GM04503 (cell line): ENCODE measurements around the gene KRT14.
"Not testable (repeated sequence)": the region's sequence is repeated elsewhere in the genome, so short reads cannot be mapped to it uniquely, and the experiment has no call there.

Experiments
- DNase-seq: peaks from one replicate; pipeline ENCODE4 v3.0.0-alpha.2; 2012; ENCODE audit warnings: low read depth

Gene KRT14

DNA sequence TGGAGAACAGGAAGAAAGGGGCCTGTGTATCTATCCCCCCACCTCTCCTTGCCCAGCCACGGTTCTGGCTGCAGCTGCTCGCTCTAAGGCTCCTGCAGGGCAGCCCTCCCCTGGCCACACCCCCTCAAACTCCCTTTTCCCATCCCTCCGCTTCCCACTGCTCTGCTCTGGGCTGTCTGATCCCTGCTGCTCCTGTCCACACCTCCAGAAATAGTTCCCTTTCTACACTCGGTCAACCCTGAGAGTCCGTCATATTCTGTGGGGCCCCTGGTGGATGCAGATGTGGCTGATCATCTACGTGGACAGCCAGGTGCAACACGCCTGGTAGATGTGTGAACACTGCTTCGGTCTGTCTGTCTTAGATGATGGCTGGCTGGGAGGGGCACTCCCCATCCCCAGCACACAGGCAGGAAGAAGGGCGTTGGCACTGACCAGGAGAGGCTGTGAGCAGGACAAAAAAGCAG, 39.3 kb downstream of the KRT14 start:
- no peak for DNase-seq

DNA sequence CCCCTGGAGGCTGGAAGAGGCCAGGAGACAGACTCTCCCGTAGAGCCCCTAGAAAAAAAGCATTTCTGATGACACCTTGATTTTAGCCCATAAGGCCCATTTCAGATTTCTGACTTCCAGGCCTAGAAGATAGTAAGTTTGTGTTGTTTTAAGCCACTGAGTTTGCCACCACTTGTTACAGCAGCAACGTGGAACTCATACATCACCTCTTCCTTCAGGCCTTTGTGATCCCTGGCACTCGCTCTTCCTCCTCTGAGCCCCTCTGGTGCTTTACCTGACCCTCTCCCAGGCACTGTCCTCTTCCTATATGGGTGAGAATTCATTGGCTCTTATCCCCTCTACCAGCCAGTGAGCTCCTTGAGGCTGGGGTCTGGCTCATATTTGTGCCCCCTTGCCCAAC, 39.9 kb downstream of the KRT14 start:
- DNase-seq, result no peak

DNA sequence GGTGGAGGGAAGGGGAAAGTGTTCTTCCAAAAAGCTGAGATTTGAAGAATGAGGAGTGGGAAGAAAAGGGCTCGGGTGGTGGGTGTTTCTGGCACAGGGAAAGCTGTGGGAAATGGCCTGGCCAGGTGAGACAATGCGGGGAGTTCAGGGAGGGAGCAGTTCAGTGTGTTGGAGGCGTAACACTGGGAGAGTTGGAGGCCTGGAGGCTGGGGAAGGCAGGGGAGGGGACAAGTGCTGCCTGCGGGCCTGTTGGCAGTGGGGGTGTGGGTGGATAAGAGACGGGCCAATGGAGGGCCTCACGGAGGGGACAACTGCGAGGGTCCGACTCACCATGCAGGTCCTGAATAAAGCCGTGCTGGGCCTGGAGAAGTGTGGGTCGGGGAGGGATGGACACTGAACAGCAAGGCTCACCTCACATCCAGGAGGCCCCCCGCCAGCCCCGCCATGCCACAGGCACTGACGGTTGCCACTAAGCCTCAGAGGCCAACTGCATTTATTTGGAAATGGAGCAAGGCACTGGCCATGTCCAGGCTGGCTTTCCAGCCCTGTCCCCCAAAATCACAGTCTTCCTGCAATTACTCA, 40.8 kb downstream of the KRT14 start:
- no peak for DNase-seq

DNA sequence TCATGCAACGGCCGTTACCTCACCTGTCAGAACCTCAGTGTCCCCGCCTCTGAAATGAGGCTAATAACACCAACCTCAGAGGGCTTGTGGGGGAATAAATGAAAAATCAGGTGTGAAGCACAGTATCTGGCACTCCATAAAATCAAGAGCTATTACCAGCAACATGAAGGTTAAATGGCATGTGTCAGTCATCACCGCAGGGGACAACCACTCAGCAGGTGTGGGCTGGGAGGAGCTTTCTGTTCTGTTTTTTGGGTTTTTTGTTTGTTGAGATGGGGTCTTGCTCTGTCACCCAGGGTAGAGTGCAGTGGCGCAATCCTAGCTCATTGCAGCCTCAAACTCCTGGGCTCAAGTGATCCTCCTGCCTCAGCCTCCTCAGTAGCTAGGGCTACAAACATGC, 41.8 kb downstream of the KRT14 start:
- DNase-seq, result no peak

DNA sequence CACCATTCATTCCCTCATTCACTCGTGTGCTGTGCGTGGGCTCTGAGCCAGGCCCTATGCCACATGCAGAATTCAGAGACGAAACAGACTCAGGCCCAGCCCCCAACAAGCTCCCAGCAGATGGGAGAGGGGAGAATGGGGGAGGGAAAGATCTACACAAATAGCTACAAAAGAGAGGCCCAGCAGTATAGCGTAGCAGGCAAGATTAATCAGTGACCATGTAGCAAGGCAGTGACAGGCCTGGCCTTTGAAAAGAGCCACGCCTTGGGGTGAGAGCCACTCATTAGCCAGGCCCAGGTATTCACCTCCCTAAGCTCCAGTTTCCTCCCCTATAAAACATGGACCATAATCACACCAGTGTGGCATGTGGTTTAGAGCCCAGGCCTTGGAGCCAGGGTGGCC, 42.2 kb downstream of the KRT14 start:
- no peak for DNase-seq

DNA sequence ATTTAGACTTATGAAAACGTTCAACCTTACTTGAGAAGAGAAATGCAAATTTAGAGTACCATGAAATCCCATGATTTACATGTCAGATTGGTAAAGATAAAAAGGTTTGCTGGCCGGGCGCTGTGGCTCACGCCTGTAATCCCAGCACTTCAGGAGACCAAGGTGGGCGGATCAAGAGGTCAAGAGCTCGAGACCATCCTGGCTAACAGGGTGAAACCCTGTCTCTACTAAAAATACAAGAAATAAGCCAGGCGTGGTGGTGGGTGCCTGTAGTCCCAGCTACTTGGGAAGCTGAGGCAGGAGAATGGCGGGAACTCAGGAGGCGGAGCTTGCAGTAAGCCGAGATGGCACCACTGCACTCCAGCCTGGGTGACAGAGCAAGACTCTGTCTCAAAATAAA, 43.9 kb downstream of the KRT14 start:
- DNase-seq, result not testable (repeated sequence)

DNA sequence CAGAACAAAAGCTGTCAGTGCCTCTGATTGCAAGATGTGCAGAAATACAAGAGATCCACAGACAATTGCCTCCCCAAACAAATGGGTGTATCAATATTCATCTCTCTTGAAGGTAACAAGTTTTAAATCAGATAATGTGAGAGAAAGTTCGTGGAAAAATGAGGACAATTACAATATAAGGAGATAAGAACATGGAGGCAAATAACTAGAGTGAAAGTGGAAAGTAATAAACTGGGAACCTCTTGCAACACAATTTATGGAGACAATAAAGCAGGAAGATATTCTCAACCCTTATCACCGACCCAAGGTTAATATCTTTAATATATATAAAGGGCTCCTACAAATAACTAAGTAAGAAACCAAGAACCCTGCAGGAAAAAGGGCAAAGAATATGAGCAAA, 44.3 kb downstream of the KRT14 start:
- DNase-seq, result no peak

DNA sequence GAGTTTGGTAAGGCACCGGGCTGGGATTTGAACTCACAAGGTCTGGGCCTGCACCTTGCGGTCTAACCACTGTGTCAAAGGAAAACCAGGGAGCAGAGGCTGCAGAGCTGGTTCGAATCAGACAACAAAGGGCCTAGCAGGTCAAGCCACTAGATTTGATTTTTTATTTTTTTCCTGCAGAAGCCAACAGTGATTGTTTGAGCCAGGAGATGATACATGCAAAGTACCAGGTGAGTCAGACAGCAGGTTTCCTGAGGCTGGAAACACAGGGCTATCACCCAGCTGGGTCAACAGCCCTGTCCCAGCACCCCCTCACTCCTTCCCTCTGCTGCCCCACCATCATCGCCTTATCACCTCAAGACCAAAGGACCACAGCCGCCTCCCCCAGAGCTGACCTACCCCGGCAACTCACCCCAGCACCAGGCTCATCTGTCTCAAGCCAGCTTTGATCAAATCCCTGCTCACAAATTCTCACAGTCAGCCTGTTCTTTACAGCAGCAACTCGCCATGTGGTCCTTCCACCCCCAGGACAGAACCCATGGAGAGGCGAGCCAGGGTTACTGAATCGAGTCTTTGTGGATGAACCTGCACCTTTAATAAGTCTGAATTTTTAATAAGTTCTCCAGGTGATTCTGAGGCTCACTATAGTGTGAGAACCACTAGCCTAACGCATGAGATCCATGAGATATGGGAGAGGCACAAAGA, 45.6 kb downstream of the KRT14 start:
- no peak for DNase-seq

DNA sequence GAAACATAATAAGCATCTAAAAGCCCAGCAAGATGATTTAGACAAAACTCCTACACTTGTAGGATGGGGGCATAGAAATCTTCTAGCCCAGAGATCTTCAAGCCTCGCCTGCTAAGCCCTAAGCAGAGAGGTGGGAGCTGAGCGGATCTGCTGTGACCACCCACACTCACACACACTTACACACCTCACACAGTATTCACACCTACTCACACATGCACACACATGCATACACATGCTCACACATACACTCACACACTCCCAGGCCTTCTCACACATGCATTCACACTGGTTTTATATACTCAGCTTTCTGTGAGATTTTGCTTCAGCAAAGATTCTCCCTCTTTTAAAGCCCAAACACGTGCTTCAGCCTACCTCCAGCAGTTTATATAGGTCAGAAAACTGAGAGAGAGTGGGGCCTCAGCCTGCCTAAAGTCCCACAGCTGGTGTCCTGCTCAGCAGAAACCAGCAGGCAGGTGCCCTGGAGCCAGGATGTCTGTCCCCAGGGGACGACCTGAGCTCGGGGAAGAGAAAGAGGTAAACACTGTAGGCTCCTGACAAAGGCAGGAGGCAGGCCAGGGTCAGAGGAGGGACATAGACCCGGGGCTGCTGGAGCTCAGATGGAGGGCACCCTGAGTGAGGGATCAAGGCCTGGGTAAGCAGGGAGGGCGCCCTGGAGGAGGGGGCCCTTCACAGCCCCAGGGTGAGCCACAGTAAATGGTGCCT, 46.6 kb downstream of the KRT14 start:
- DNase-seq, result no peak

DNA sequence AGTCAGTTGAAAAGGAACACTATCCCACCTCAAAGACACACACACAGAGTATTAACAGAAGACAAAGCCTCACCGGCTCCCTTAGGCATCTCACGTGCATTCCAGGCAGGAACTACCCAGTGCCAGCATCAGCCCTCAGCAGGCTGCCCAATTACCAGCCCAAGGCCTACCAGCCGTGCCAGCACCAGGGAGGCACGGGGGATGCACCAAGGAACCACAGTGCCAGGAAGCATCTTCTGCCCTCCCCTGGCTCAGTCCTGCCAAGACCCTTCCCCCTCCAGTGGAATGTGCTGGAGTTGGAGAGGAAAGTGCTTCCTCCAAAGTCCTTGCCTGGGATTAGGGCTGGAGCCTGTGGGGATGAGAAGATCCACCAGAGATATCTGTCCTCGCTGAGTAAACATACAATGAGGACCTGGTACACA, 47.6 kb downstream of the KRT14 start:
- no peak for DNase-seq

DNA sequence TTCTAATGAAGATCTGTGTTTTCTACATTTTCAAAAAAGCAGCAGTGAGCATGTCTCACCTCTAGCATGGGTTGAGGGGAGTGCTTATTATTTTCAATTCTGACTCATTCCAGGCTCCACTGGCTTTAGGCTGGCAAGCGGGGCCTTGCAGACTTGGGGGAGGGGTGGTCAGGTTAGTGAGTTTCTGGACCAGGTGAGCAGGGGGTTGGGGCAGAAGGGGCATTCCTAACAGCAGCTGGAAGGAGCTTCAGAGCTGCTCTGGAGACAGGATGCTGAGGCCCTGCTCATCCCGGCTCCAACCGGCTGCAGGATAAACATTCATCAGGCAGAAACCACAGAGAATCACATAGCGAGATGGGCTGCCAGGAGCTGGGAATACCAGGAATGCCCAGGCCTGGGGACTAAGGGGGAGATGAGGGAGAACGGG, 48.1 kb downstream of the KRT14 start:
- DNase-seq, result peak; percentile 19

DNA sequence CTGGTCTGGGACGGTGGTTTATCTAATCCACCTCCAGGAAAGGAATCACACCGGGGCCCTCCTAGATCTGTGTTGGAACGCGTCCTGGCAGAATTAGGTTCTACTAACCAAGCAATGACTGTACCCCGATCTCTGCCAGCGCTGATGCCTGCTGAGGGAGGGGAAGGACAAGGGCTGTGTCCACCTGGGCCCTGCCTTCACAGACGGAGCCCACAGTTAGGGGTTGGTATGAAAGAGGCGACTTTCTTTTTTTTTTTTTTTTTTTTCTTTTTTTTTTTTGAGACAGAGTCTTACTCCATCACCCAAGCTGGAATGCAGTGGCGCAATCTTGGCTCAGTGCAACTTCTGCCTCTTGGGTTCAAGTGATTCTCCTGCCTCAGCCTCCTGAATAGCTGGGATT, 48.7 kb downstream of the KRT14 start:
- DNase-seq, result no peak

DNA sequence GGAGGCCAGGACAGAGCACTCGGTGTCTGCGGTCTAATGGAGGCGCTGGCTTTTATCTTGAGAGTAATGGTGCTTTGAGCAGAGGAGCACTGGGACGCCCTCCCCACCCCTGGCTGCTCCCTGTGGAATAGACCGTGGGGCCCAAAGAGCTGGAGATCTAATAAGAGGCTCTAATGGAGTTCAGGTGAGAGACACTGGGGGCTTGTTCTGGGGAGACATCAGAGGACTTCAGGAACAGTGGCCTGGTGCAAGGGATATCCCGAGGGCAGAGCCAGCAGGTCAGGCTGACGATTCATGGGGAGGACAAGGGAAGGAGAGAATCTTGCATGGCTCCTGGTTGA, 49.1 kb downstream of the KRT14 start:
- DNase-seq, result no peak

DNA sequence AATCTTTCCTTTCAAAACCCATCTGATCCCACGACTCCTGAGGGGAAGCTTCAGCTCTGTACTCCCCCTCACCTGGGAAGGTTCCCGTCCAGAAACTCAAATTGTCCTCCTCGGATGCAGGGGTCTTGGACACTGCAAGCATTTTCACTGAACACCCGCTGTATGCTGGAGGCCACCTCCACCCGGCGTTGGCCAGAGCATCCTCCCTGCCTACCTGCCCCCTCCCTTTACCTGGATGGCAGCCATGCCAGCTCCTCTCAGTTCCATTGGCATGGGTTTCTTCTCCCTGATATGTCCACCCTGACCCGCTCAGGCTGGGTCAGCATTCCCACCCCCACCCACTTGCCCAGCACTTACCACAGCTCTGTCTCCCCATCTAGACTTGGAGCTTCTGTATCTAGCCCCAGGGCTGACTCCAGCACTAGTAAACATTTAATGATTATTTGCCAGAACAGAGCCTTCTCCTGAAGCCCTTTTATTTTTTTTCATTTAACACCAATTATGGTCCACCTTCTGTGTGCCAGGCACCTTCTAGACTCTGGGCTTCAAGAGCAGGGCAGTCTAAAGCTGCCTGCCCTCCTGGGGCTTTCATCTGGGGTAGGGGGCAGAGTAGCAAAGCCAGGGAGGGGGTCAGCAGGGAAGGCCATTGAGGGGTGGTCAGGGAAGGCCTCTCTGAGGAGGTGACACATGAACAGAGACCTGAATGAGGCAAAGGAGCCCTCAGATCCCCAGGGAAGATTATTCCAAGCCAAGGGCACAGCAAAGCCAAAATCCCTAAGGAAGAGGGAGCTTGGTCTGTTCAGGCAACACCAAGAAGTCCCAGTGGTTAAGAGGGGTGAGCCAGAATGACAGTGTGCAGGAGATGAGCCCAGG, 49.7 kb downstream of the KRT14 start:
- DNase-seq, result no peak

DNA sequence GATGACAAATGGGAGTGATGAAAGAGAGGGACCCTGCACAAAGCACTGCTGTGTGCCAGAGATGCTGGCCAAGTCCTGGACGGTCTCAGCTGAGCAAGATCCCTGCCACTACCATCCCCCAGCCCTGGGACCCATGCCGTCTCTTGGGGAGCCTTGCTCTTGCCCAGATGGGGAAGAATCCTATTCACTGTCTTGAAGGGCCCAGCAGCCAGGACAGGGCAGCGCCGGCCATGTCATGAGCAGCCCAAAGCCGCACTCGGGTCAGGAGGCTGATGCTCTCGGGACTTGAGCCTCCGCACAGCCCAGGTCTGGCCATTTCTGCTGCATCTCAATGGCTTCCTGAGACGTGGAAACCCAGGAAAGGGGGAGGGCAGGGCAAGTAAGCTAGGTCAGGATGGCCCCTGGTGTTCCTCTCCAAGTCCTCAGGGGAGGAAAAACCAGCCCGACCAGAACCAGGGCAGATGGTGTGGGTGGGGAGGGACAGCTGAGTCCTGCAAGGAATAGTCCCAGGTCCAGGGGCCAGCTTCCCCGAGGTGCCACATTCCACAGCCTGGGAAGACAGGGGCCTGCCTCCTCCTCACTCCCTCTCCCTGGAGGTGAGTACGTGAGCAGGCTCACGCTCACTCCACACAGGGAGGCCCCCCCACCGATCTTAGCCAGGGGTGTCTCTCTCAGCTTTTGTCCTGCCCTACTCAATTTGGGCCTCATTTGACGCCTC, 50.8 kb downstream of the KRT14 start:
- no peak for DNase-seq

DNA sequence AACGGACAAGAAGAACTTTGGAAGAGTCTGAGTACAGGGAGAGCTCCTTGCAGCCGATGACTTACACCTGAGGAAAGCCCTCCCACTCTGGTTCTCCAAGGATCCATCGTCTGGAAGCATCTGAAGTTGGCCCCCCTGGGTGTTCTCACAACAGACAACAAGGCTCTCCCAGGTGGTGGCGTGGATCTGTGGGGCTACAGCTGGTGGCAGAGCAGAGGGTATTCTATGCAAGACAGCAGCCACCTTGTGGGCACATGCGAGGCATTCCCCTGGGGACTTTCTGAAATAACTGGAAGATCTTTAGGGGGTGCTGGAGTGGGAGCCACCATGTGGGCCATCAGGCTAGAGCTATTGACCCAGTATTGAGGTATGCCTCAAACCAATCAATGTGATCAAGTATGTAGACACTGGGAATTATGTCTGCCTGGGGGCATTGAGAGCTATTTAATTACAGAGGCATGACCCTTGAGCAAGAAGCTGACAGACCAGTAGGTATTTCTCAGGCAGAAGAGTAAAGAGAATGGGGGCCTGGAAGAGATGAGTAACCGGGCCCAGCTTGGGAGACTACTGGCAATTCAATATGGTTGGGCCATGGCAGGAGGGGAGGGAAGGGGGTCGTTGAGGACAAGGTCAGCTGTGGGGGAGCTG, 51.7 kb downstream of the KRT14 start:
- DNase-seq, result no peak

DNA sequence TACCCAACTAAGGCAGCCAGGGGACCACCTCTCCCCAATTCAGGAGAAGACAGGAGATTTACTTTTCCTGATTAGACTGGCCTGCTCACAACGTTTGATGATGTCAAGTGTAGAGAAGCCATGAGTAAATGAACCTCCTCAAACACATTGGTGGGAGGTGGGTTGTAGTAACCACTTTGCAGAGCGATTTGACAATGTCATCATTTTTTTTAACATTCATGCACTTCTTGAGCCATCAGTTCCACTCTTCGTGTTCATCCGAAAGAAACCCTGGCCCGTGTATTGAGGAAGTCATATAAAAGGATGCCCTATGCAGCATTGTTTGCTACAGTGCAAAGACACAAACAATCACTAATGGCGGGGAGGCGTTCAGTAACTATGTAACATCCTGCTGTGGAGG, 53.1 kb downstream of the KRT14 start:
- DNase-seq, result no peak

DNA sequence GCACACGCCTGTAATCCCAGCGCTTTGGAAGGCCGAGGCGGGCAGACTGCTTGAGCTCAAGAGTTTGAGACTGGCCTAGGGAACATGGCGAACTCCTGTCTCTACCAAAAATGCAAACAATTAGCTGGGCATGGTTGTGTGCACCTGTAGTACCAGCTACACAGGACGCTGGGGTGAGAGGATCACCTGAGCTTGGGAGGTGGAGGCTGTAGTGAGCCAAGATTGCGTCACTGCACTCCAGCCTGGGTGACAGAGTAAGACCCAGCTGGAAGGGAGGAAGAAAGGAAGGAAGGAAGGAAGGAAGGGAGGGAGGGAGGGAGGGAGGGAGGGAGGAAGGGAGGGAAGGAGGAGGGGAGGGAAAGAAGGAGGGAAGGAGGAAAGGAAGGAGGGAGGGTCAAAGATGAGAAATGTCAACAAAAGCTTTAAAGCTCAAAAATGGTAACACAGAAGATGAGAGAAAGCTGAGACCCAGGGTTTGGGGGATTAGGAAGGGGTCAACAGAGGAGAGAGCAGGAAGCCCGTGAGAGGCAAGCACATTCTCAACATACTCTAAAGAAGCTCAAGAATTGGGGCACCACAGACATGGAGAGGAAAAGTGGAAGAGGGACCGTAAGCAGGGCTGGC, 53.6 kb downstream of the KRT14 start:
- no peak for DNase-seq
